Measurements from ENCODE around the gene ADAMTS6. TPM values are rescaled to one million over a fixed set of nuclear protein-coding genes. Genes with fewer than 3 reads are reported as not detected.

Gene ADAMTS6
- total RNA-seq, 4 donors from 2014 or later, result 0.23 to 3.8 (median 1.0) TPM

GRCh38 chr5:65455064-65455463 is 26.7 kb downstream of the ADAMTS6 start:
- Histone ChIP-seq H3K27me3 (no peaks in the 10 kb centered on the region), H3K4me1 (no peaks in the 10 kb centered on the region), H3K36me3 (no peaks in the 10 kb centered on the region), H3K9me3 (no peaks in the 10 kb centered on the region), H3K27ac (no peak overlapping the region), H3K4me3 (no peak overlapping the region)
- 67 to 83% methylated on average over 6 of the region's 6 CpGs for WGBS, 2 donors
- TF ChIP-seq CTCF (IDR thresholded peaks at IDR 0.05) (no peak), POLR2A (IDR thresholded peaks at IDR 0.05) (no peak)
- intact Hi-C loops (cut with DNase I), result no loop called here
- DNase-seq, result no peak

GRCh38 chr5:65451436-65451835 is 30.3 kb downstream of the ADAMTS6 start:
- no peaks in the 10 kb centered on the region for H3K4me1 ChIP-seq
- intact Hi-C loops (cut with DNase I), result no loop called here
- no peaks in the 10 kb centered on the region for H3K36me3 ChIP-seq
- H3K27me3 ChIP-seq, result no peaks in the 10 kb centered on the region
- no peaks in the 10 kb centered on the region for H3K9me3 ChIP-seq
- no peak for DNase-seq
- H3K4me3 ChIP-seq, result no peak overlapping the region
- H3K27ac ChIP-seq, result no peak overlapping the region
- TF ChIP-seq POLR2A (IDR thresholded peaks at IDR 0.05) (no peak), CTCF (IDR thresholded peaks at IDR 0.05) (no peak)
- 63 to 84% methylated on average over 2 of the region's 2 CpGs for WGBS, 2 donors

- TF ChIP-seq CTCF (IDR thresholded peaks at IDR 0.05), result no peak
- TF ChIP-seq POLR2A (IDR thresholded peaks at IDR 0.05), result no peak
- intact Hi-C loops (cut with DNase I), result no loop called here
- Histone ChIP-seq H3K4me3 (no peak overlapping the region), H3K27me3 (no peaks in the 10 kb centered on the region), H3K9me3 (no peaks in the 10 kb centered on the region), H3K4me1 (no peaks in the 10 kb centered on the region), H3K27ac (no peak overlapping the region), H3K36me3 (no peaks in the 10 kb centered on the region)
- WGBS, 2 donors, result 74 to 81% methylated on average over 2 of the region's 2 CpGs
- DNase-seq, result no peak
Measured at GRCh38 chr5:65446682-65447081, 35.0 kb downstream of the ADAMTS6 start.

GRCh38 chr5:65441800-65442199 is 39.9 kb downstream of the ADAMTS6 start:
- intact Hi-C loops (cut with DNase I), result no loop called here
- H3K36me3 ChIP-seq, result no peaks in the 10 kb centered on the region
- no peak overlapping the region for H3K27ac ChIP-seq
- TF ChIP-seq POLR2A (IDR thresholded peaks at IDR 0.05) (no peak), CTCF (IDR thresholded peaks at IDR 0.05) (no peak)
- no peak overlapping the region for H3K4me3 ChIP-seq
- WGBS, 2 donors, result 75 to 84% methylated on average over 4 of the region's 4 CpGs
- H3K4me1 ChIP-seq, result no peaks in the 10 kb centered on the region
- no peaks in the 10 kb centered on the region for H3K27me3 ChIP-seq
- no peak for DNase-seq
- H3K9me3 ChIP-seq, result no peaks in the 10 kb centered on the region

- TF ChIP-seq POLR2A (IDR thresholded peaks at IDR 0.05), result no peak
- TF ChIP-seq CTCF (IDR thresholded peaks at IDR 0.05), result no peak
- Histone ChIP-seq H3K4me3 (no peak overlapping the region), H3K4me1 (no peaks in the 10 kb centered on the region), H3K27ac (no peak overlapping the region), H3K9me3 (no peaks in the 10 kb centered on the region), H3K27me3 (no peaks in the 10 kb centered on the region), H3K36me3 (no peaks in the 10 kb centered on the region)
- WGBS, 2 donors, result 92 to 93% methylated on average over 1 of the region's 1 CpG
- DNase-seq, result no peak
- intact Hi-C loops (cut with DNase I), result no loop called here
Measured at GRCh38 chr5:65440456-65440855, 41.3 kb downstream of the ADAMTS6 start.

Measured in esophagus squamous epithelium (tissue), 5 donors.